GM23248 (cell line): Measurements from ENCODE around the gene KIF1B. TPM values are rescaled to one million over a fixed set of nuclear protein-coding genes. Genes with fewer than 3 reads are reported as not detected.
A peak's percentile ranks its signal among the peaks of the same experiment; 100 is the strongest.

ENCODE experiments used
- DNase-seq: peaks from one replicate; pipeline ENCODE4 v3.0.0-alpha.2; 2015
- H2AFZ ChIP-seq: fragments of 200-600 bp; sonication (generic); 2 replicates; pipeline ENCODE4 v1.6.1; 2016; ENCODE audit warnings: antibody characterized with exemption
- H3F3A ChIP-seq: fragments of 200-600 bp; sonication (generic); 2 replicates; pipeline ENCODE4 v1.6.1; 2016; ENCODE audit warnings: mild to moderate bottlenecking, antibody characterized with exemption, mixed run types; ENCODE audit not compliant: insufficient read depth
- H3K27ac ChIP-seq: fragments of 200-600 bp; sonication (generic); 2 replicates; pipeline ENCODE4 v1.5.1; 2016; ENCODE audit warnings: mild to moderate bottlenecking
- H3K27me3 ChIP-seq: fragments of 200-600 bp; sonication (generic); replicated peaks from 2 replicates; pipeline ENCODE4 v1.6.1; 2016; ENCODE audit warnings: mild to moderate bottlenecking; ENCODE audit not compliant: insufficient read depth
- H3K36me3 ChIP-seq: fragments of 200-600 bp; sonication (generic); 2 replicates; pipeline ENCODE4 v1.6.1; 2016; ENCODE audit warnings: low read depth, mild to moderate bottlenecking
- H3K4me1 ChIP-seq: fragments of 200-600 bp; sonication (generic); 2 replicates; pipeline ENCODE4 v1.6.1; 2016; ENCODE audit warnings: mild to moderate bottlenecking; ENCODE audit not compliant: insufficient read depth
- H3K4me2 ChIP-seq: fragments of 200-600 bp; sonication (generic); one replicate; pipeline ENCODE4 v1.6.1; 2016; ENCODE audit warnings: mild to moderate bottlenecking; ENCODE audit not compliant: unreplicated experiment
- H3K4me3 ChIP-seq: fragments of 200-600 bp; sonication (generic); 2 replicates; pipeline ENCODE4 v1.5.1; 2016; ENCODE audit warnings: mild to moderate bottlenecking
- H3K79me2 ChIP-seq: fragments of 200-600 bp; sonication (generic); 2 replicates; pipeline ENCODE4 v1.6.1; 2016; ENCODE audit warnings: mild to moderate bottlenecking; ENCODE audit not compliant: insufficient read depth
- H3K9ac ChIP-seq: fragments of 200-600 bp; sonication (generic); 2 replicates; pipeline ENCODE4 v1.6.1; 2016; ENCODE audit warnings: mild to moderate bottlenecking
- H3K9me2 ChIP-seq: fragments of 200-600 bp; sonication (generic); 2 replicates; pipeline ENCODE4 v1.6.1; 2016; ENCODE audit warnings: mixed run types, mild to moderate bottlenecking, moderate library complexity; ENCODE audit not compliant: insufficient read depth
- H3K9me3 ChIP-seq: fragments of 200-600 bp; sonication (generic); one replicate; pipeline ENCODE4 v1.6.1; 2017; ENCODE audit warnings: low read depth
- H4K20me1 ChIP-seq: fragments of 200-600 bp; sonication (generic); 2 replicates; pipeline ENCODE4 v1.6.0; 2016; ENCODE audit not compliant: insufficient read depth
- EZH2 ChIP-seq: fragments of 200-600 bp; sonication (generic); IDR thresholded peaks from 2 replicates; pipeline ENCODE4 v1.6.1; 2018; ENCODE audit warnings: antibody characterized with exemption, mild to moderate bottlenecking; ENCODE audit not compliant: insufficient read depth, poor library complexity, severe bottlenecking
- EZH2phosphoT487 ChIP-seq: fragments of 200-600 bp; sonication (generic); IDR thresholded peaks from 2 replicates; pipeline ENCODE4 v1.6.1; 2018; ENCODE audit warnings: antibody characterized with exemption, moderate library complexity, mild to moderate bottlenecking, low read depth; ENCODE audit not compliant: insufficient read depth
- WGBS, 2 experiments: methylation state at CpG; one replicate each; pipeline ENCODE4 v1.1.6; 2015 to 2017; ENCODE audit warnings: low lambda C conversion rate in 2 of 2, low coverage in 1 of 2; ENCODE audit errors: missing lambda C conversion rate in 2 of 2; 5-methylcytosine and 5-hydroxymethylcytosine counted together
- in situ Hi-C: fragments of 300-500 bp; cut with MboI; formaldehyde crosslinking; loops from 2 replicates; pipeline ENCODE4 v1.15.0; 2020
- polyA plus RNA-seq: library from polyadenylated mRNA; unstranded; fragments of >200 nt; fragmentation: Nextera tagmentation; extraction: Ambion mirVana; gene quantifications from 2 replicates; pipeline ENCODE4 v1.2.1, GENCODE V29; 2016
- total RNA-seq: library from RNA; depleted of rRNA; stranded (reverse); fragments of >200 nt; shearing (Covaris generic); gene quantifications from 2 replicates; pipeline ENCODE4 v1.2.3, GENCODE V29; 2014

Gene KIF1B
- total and polyA plus RNA-seq, 2 experiments from 2014 or later: 14.8 to 24.8 TPM

GRCh38 chr1:10236405-10237156 lies 26.2 kb downstream of the KIF1B start:
- H3K27ac ChIP-seq: peak overlapping the region; percentile 31
- H3K4me3 ChIP-seq: no peak overlapping the region
- TF ChIP-seq EZH2 (no peak), EZH2phosphoT487 (no peak)
- no peaks in the 10 kb centered on the region for H3K36me3 ChIP-seq
- H2AFZ ChIP-seq: no peak overlapping the region
- DNase-seq: peak; percentile 70
- H3K9me3 ChIP-seq: no peaks in the 10 kb centered on the region
- peaks cover 8% of the 10 kb centered on the region; the same call in 1 of the 2 replicates for H4K20me1 ChIP-seq
- H3K79me2 ChIP-seq: peaks cover 98% of the 10 kb centered on the region
- no peaks in the 10 kb centered on the region for H3K9me2 ChIP-seq
- no peaks in the 10 kb centered on the region for H3K27me3 ChIP-seq
- no peak overlapping the region for H3K9ac ChIP-seq
- in situ Hi-C loops: no loop called here
- H3F3A ChIP-seq: peaks cover 44% of the 10 kb centered on the region
- H3K4me2 ChIP-seq: peak overlapping the region; percentile 12
- peaks cover 16% of the 10 kb centered on the region for H3K4me1 ChIP-seq
- WGBS, 2 experiments: 72 to 76% methylated on average over 2 of the region's 2 CpGs

GRCh38 chr1:10237157-10237539 lies 26.8 kb downstream of the KIF1B start:
- H3F3A ChIP-seq: peaks cover 39% of the 10 kb centered on the region
- H2AFZ ChIP-seq: no peak overlapping the region
- no peak for DNase-seq
- no peak overlapping the region for H3K4me3 ChIP-seq
- peaks cover 16% of the 10 kb centered on the region for H3K4me1 ChIP-seq
- in situ Hi-C loops: no loop called here
- no peak overlapping the region for H3K9ac ChIP-seq
- no peak for TF ChIP-seq EZH2phosphoT487
- no peak for TF ChIP-seq EZH2
- no peaks in the 10 kb centered on the region for H3K27me3 ChIP-seq
- peaks cover 98% of the 10 kb centered on the region for H3K79me2 ChIP-seq
- no peaks in the 10 kb centered on the region for H3K9me3 ChIP-seq
- H3K27ac ChIP-seq: peak overlapping the region; percentile 31
- no peaks in the 10 kb centered on the region for H3K9me2 ChIP-seq
- peaks cover 10% of the 10 kb centered on the region; the same call in 1 of the 2 replicates for H4K20me1 ChIP-seq
- no peaks in the 10 kb centered on the region for H3K36me3 ChIP-seq
- peak overlapping the region; percentile 12 for H3K4me2 ChIP-seq
- WGBS, 2 experiments: 14 to 19% methylated on average over 1 of the region's 1 CpG

GRCh38 chr1:10242135-10242534 lies 31.8 kb downstream of the KIF1B start:
- no peak overlapping the region for H3K4me2 ChIP-seq
- in situ Hi-C loops: no loop called here
- H3K4me1 ChIP-seq: peaks cover 7% of the 10 kb centered on the region
- 89 to 91% methylated on average over 7 of the region's 7 CpGs for WGBS, 2 experiments
- H2AFZ ChIP-seq: no peak overlapping the region
- no peaks in the 10 kb centered on the region for H3K9me3 ChIP-seq
- no peak overlapping the region for H3K9ac ChIP-seq
- no peaks in the 10 kb centered on the region; the same call in 1 of the 2 replicates for H3K36me3 ChIP-seq
- no peaks in the 10 kb centered on the region for H3K9me2 ChIP-seq
- H3F3A ChIP-seq: peaks cover 18% of the 10 kb centered on the region
- no peak overlapping the region for H3K4me3 ChIP-seq
- H3K27me3 ChIP-seq: no peaks in the 10 kb centered on the region
- no peak overlapping the region for H3K27ac ChIP-seq
- H3K79me2 ChIP-seq: peaks cover 100% of the 10 kb centered on the region
- no peak for TF ChIP-seq EZH2phosphoT487
- no peak for DNase-seq
- H4K20me1 ChIP-seq: peaks cover 27% of the 10 kb centered on the region; the same call in 1 of the 2 replicates

- peaks cover 11% of the 10 kb centered on the region for H3F3A ChIP-seq
- WGBS, 2 experiments: 84 to 87% methylated on average over 6 of the region's 6 CpGs
- H3K36me3 ChIP-seq: no peaks in the 10 kb centered on the region; the same call in 1 of the 2 replicates
- no peaks in the 10 kb centered on the region for H3K27me3 ChIP-seq
- H3K27ac ChIP-seq: no peak overlapping the region
- H3K9me3 ChIP-seq: no peaks in the 10 kb centered on the region
- in situ Hi-C loops: no loop called here
- H3K4me3 ChIP-seq: no peak overlapping the region
- H3K4me2 ChIP-seq: no peak overlapping the region
- H3K4me1 ChIP-seq: 0 out of 2 replicates have a peak, but pooled peaks cover under 1% of the 10 kb centered on the region
- H3K9me2 ChIP-seq: no peaks in the 10 kb centered on the region
- H3K79me2 ChIP-seq: peaks cover 100% of the 10 kb centered on the region
- H4K20me1 ChIP-seq: peaks cover 27% of the 10 kb centered on the region; the same call in 1 of the 2 replicates
- H3K9ac ChIP-seq: no peak overlapping the region
- TF ChIP-seq EZH2phosphoT487: no peak
- DNase-seq: no peak
- no peak overlapping the region for H2AFZ ChIP-seq
These were observed 32.4 kb downstream of the KIF1B start for GRCh38 chr1:10242811-10243210.
